Retinal pigment epithelial cell (primary cell): ENCODE measurements around the gene SREBF1.
A peak's percentile ranks its signal among the peaks of the same experiment; 100 is the strongest.

ENCODE experiments used
- DNase-seq: peaks from one replicate; pipeline ENCODE4 v3.0.0-alpha.2; 2010; ENCODE audit warnings: low read depth
- H3K4me3 ChIP-seq: 2 replicates; pipeline ENCODE4 v1.5.1; 2011; ENCODE audit warnings: mild to moderate bottlenecking, low read length, control low read depth, moderate library complexity
- TF ChIP-seq, protein P1 (sequence below): conservative IDR thresholded peaks from 2 replicates; pipeline ENCODE4 v1.5.1; 2011; ENCODE audit warnings: low read depth, low read length, control low read depth, inconsistent platforms

Gene SREBF1

DNA sequence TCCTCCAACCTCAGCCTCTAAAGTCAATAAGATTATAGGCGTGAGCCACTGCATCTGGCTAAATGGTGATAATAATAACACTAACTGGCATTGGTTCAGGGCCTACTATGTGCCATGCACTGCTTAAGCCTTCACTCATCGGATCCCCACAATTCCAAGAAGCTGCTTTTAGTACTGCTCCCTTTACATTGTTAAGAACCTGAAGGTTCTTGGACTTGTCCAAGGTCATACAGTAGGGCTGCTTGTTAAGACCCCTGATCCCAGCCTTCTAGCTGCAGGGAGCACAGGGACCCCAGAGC is 6.6 kb downstream of the SREBF1 start:
- TF ChIP-seq, protein P1, sequence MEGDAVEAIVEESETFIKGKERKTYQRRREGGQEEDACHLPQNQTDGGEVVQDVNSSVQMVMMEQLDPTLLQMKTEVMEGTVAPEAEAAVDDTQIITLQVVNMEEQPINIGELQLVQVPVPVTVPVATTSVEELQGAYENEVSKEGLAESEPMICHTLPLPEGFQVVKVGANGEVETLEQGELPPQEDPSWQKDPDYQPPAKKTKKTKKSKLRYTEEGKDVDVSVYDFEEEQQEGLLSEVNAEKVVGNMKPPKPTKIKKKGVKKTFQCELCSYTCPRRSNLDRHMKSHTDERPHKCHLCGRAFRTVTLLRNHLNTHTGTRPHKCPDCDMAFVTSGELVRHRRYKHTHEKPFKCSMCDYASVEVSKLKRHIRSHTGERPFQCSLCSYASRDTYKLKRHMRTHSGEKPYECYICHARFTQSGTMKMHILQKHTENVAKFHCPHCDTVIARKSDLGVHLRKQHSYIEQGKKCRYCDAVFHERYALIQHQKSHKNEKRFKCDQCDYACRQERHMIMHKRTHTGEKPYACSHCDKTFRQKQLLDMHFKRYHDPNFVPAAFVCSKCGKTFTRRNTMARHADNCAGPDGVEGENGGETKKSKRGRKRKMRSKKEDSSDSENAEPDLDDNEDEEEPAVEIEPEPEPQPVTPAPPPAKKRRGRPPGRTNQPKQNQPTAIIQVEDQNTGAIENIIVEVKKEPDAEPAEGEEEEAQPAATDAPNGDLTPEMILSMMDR = no peak
- no peak overlapping the region for H3K4me3 ChIP-seq
- no peak for DNase-seq

GRCh38 chr17:17827826-17828621 is 8.8 kb downstream of the SREBF1 start:
- DNase-seq = no peak
- TF ChIP-seq, protein P1 = no peak
- no peak overlapping the region for H3K4me3 ChIP-seq

DNA sequence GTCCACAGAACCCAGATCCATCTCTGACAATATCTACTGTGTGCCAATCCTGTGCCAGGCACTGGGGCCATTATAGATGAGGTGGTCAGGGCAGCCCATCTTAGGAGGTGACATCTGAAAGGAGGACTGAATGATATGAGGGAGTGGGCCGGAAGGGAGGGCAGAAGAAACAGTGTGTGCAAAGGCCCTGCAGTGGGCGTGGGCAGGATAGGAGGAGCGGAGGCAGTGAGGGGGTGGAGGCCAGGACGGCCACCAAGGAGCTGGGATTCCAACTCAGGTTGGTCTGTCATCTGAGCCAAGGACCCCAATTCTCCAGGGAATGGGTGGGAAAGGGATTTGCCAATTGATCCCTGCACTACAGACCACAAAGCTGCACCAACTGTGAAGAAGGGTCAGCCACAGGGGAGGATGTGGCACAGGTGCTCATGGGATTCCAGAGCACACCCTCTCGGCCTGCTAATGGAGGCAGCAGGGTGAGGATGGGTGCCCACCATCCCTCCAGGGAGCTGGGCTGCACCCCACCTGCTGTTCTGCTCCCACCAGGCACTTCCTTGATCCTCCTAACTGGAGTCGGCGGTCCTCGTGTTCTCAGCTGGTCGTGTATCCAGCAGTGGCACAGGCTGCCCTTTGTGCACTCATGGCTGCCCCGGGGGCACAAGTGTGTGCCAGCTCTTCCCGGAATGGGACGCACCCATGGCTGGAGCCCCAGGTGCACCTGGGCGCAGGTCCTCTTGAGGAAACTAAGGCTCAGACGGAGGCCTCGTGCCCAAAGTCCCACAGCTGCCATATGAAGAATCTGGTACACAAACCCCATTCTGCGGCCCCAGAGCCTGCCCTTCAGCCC is 9.6 kb downstream of the SREBF1 start:
- no peak for DNase-seq
- TF ChIP-seq, protein P1 = no peak
- H3K4me3 ChIP-seq = no peak overlapping the region

DNA sequence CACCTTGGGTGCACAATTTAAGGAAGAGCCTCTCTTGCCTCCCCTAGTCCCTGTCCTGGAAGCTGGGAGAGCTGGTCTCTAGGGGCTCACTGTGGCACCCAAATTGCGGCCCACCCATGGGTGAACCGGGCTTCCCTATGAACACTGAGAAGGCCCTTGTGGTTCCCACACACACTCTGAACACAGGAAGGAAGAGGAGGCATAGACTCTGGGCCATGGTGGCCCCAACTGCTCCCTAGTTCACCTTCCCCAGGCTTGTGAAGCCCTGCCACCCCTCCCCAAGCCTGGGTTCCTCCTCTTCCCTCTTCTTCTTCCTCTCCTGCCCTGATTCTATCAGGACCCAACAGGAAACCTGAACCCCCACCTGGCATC is 10.5 kb downstream of the SREBF1 start:
- H3K4me3 ChIP-seq = no peak overlapping the region
- TF ChIP-seq, protein P1 = no peak
- DNase-seq = no peak

DNA sequence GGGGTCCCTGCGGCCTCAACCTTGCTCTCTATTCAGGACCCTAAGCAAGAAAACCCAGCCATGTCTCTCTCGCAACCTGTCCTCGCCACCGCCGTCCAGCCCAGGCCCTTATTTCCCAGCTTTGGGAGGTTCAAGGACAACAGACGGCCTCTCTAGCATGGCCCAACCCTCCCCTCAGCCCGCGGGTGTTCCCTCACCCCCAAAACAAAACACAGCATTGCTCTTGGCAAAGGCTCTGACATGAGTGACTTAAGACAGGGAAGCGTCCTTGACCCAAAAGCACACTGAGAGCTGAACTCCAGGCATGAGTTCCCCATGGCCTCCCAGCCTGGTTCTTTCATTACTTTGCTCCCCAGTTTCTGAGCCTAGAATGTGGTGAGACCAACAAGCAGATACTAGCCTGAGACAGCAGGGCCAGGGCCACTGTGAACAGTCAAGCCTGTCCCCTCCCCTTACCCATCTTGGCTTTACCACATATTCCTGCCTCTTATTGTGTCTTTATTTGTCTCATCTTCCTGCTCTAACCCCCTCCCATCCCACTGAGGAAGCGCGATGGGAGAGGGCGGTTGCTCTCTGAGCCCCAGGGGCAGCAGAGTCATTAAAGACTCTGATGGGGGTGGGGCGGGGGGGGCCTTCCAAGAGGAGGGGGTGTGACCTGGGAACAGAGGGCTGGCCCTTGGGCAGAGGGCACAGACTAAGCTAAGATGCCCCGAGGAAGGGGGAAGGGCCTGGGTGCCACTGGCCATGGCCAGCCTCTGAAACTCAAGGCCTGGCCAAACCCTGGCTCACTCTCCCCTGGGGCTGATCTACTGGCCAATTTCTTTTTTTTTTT is 11.8 kb downstream of the SREBF1 start:
- no peak for DNase-seq
- TF ChIP-seq, protein P1 = no peak
- no peak overlapping the region for H3K4me3 ChIP-seq

DNA sequence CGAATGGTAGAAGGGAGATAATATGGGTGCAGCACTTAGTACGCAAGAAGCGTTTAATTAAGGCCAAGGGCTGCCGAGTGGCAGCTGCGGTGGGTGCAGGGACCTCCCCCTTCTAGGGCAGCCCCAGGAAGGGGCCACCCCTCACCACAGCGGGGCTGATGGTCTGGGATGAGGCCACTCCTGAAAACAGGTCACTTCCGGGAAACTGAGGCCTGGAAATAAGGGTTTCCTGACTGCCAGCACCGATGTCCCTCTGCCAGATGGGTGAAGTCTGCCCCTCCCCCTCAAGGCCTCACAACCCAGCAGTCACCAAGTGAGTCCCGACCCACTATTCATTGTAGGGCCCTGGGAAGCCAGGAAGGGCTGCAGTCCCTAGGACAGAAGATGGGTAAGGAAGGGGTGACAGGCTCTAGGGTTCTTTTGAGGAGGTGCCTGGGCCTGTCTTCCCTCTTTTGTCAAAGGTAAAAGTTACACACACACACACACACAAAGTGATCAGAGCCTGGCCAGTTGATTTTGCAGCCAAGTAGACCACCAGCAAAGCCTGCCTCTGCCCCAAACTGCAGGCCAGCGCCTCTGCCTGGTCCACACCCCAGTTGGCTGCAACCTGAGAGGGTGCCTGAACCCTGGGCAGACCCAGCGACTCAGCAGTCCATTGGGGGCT is 12.5 kb downstream of the SREBF1 start:
- TF ChIP-seq, protein P1 = no peak
- DNase-seq = no peak
- peak overlapping the region; percentile 24 for H3K4me3 ChIP-seq
